Lower leg skin (tissue), 3 donors: Measurements from ENCODE around the gene CD93.

ENCODE experiments used
- POLR2A ChIP-seq, 2 donors: fragments of 450-650 bp; IDR thresholded peaks; one replicate each; pipeline ENCODE4 v1.6.1; 2016 to 2017; ENCODE audit warnings: antibody characterized with exemption in 2 of 2, mild to moderate bottlenecking in 1 of 2, moderate library complexity in 1 of 2
- TF ChIP-seq, protein P1 (sequence below), 3 donors: fragments of 450-650 bp; IDR thresholded peaks; one replicate each; pipeline ENCODE4 v1.5.1; 2016; ENCODE audit warnings: antibody characterized with exemption in 3 of 3, mild to moderate bottlenecking in 3 of 3, moderate library complexity in 2 of 3

DNA sequence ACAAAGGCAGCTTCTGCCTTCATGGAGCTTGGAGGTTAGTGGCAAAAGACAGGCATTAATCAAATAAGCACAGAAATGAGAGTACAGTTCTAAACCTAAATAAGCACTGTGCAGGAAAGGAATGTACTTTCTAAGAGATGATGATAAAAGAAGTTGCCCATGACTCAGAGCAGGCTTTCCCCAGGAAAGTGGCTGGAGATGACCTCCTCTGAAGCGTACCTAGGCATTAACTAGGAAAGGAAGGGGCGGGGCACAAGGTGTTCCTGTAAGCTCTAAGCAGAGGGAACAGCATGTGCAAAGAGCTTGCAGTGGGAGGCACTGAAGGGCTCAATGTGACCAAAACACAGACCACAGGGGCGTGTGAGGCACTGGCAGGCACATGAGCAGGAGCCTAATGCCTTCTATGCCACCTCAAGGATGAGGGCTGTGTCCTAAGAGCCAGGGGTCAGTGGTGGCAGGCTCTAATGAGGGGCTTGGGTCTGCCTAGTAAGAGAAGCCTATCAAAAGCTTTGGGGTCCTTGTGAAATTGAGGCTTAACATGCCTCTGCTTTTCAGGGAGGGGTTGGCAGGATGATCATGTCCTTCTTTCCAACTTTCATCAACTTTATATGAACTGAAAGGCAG is 46.1 kb downstream of the CD93 start:
- TF ChIP-seq POLR2A (IDR thresholded peaks at IDR 0.05): no peak
- TF ChIP-seq, protein P1, sequence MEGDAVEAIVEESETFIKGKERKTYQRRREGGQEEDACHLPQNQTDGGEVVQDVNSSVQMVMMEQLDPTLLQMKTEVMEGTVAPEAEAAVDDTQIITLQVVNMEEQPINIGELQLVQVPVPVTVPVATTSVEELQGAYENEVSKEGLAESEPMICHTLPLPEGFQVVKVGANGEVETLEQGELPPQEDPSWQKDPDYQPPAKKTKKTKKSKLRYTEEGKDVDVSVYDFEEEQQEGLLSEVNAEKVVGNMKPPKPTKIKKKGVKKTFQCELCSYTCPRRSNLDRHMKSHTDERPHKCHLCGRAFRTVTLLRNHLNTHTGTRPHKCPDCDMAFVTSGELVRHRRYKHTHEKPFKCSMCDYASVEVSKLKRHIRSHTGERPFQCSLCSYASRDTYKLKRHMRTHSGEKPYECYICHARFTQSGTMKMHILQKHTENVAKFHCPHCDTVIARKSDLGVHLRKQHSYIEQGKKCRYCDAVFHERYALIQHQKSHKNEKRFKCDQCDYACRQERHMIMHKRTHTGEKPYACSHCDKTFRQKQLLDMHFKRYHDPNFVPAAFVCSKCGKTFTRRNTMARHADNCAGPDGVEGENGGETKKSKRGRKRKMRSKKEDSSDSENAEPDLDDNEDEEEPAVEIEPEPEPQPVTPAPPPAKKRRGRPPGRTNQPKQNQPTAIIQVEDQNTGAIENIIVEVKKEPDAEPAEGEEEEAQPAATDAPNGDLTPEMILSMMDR (IDR thresholded peaks at IDR 0.05): no peak
